Measurements from ENCODE around the gene HS6ST3.

The HS6ST3 gene

GRCh38 chr13:96172066-96172465, 82.2 kb downstream of the HS6ST3 start:
- H3K27ac ChIP-seq: no peak overlapping the region
- no peak for TF ChIP-seq CTCF (IDR thresholded peaks at IDR 0.05)
- intact Hi-C loops (cut with DNase I; ENCODE audit: low total_unique reads): no loop called here

GRCh38 chr13:96178759-96179158, 88.9 kb downstream of the HS6ST3 start:
- DNase-seq: no peak

More at GRCh38 chr13:96172066-96172465, 82.2 kb downstream of the HS6ST3 start:
- no peak for DNase-seq
- H3K27me3 ChIP-seq: no peaks in the 10 kb centered on the region
- H3K4me1 ChIP-seq: no peaks in the 10 kb centered on the region
- no peak overlapping the region for H3K4me3 ChIP-seq
- no peaks in the 10 kb centered on the region for H3K9me3 ChIP-seq
- no peaks in the 10 kb centered on the region for H3K36me3 ChIP-seq

GRCh38 chr13:96179309-96179708, 89.4 kb downstream of the HS6ST3 start:
- Histone ChIP-seq H3K4me3 (no peak overlapping the region), H3K27ac (no peak overlapping the region), H3K4me1 (peaks cover 0 to 21% (median 2%) of the 10 kb centered on the region in 4 donors), H3K36me3 (no peaks in the 10 kb centered on the region), H3K9me3 (no peaks in the 10 kb centered on the region), H3K27me3 (no peaks in the 10 kb centered on the region)
- DNase-seq: no peak
- TF ChIP-seq CTCF (IDR thresholded peaks at IDR 0.05): no peak
- intact Hi-C loops (cut with DNase I; ENCODE audit: low total_unique reads): no loop called here

More at GRCh38 chr13:96178759-96179158, 88.9 kb downstream of the HS6ST3 start:
- TF ChIP-seq CTCF (IDR thresholded peaks at IDR 0.05): no peak
- intact Hi-C loops (cut with DNase I; ENCODE audit: low total_unique reads): no loop called here
- Histone ChIP-seq H3K27me3 (no peaks in the 10 kb centered on the region), H3K27ac (no peak overlapping the region), H3K36me3 (no peaks in the 10 kb centered on the region), H3K4me1 (peaks cover 0 to 21% (median 2%) of the 10 kb centered on the region in 4 donors), H3K4me3 (no peak overlapping the region), H3K9me3 (no peaks in the 10 kb centered on the region)

GRCh38 chr13:96181911-96182310, 92.0 kb downstream of the HS6ST3 start:
- H3K4me1 ChIP-seq: peaks cover 0 to 21% (median 2%) of the 10 kb centered on the region in 4 donors
- H3K27me3 ChIP-seq: no peaks in the 10 kb centered on the region
- peak overlapping the region; percentile 56 to 66 for H3K27ac ChIP-seq
- no peak for TF ChIP-seq CTCF (IDR thresholded peaks at IDR 0.05)
- H3K36me3 ChIP-seq: no peaks in the 10 kb centered on the region
- no peak for DNase-seq
- H3K4me3 ChIP-seq: peak overlapping the region in 1 of 2 donors; percentile 3
- intact Hi-C loops (cut with DNase I; ENCODE audit: low total_unique reads): no loop called here
- H3K9me3 ChIP-seq: no peaks in the 10 kb centered on the region

- Histone ChIP-seq H3K4me1 (peaks cover 0 to 21% (median 2%) of the 10 kb centered on the region in 4 donors), H3K4me3 (no peak overlapping the region), H3K9me3 (no peaks in the 10 kb centered on the region), H3K36me3 (no peaks in the 10 kb centered on the region), H3K27ac (no peak overlapping the region), H3K27me3 (no peaks in the 10 kb centered on the region)
- intact Hi-C loops (cut with DNase I; ENCODE audit: low total_unique reads): no loop called here
- DNase-seq: no peak
- TF ChIP-seq CTCF (IDR thresholded peaks at IDR 0.05): no peak
Measured at GRCh38 chr13:96185818-96186217, 95.9 kb downstream of the HS6ST3 start.

GRCh38 chr13:96191367-96191766, 101.5 kb downstream of the HS6ST3 start:
- H3K4me3 ChIP-seq: no peak overlapping the region
- no peak for TF ChIP-seq CTCF (IDR thresholded peaks at IDR 0.05)
- H3K9me3 ChIP-seq: no peaks in the 10 kb centered on the region
- H3K27me3 ChIP-seq: no peaks in the 10 kb centered on the region
- intact Hi-C loops (cut with DNase I; ENCODE audit: low total_unique reads): no loop called here
- H3K36me3 ChIP-seq: no peaks in the 10 kb centered on the region
- no peaks in the 10 kb centered on the region for H3K4me1 ChIP-seq
- DNase-seq: no peak
- no peak overlapping the region for H3K27ac ChIP-seq

All from tibial artery (tissue), 4 donors.